ENCODE measurements around the gene CLCNKA. TPM values are rescaled to one million over a fixed set of nuclear protein-coding genes. Genes with fewer than 3 reads are reported as not detected.
A peak's percentile ranks its signal among the peaks of the same experiment; 100 is the strongest.
"Not testable (repeated sequence)": the region's sequence is repeated elsewhere in the genome, so short reads cannot be mapped to it uniquely, and the experiment has no call there.

The CLCNKA gene
- polyA plus RNA-seq, 6 donors from 2014 or later = not detected

DNA sequence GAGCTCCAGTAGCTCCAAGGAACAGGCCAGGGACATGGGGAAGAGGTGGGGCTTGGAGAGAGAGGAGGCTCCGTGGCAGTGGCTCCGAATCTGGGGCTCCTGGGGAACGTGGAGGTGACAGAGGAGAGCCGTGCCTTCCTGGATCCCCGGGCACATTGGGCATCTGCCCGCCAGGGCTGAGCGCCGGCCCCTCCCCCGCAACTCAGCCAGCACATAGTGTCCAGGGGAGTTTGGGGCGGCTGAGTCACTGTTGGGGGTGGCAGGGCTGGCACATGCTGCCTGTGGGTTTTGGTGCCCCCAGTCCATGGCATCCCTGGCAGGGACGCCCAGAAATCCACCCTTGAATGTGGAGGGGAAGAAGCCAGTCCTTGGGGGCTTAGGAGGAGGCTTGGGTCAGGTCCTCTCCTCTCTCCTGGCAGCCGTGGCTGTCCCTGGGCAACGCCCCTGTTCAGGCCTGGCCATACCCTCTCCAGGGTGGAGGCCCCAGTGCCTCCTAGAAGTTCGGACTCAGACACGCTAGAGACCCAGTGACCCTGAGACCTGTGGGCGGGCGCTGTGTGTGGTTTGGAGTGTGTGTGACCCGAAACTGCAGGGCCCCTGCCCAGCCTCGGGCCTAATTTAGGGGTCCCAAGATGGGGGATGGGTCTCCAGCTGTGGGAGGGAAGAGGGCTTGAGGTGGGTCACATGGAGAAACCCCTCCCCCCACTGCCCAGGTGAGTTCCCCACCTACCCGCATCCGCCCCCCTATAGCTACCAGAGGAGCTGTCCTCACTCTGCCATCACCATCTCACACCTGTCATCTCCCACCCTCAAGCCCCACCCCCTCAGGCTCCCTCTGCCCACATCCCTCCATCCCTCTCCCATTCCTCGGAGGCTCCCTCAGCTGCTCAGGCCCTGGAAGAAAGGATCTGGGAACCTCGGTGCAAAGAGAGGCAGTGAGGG is 5.6 kb upstream of the CLCNKA start:
- H3K4me1 Mint-ChIP-seq = peaks cover 11 to 32% (median 26%) of the 10 kb centered on the region in 3 donors
- no peak for DNase-seq
- no peak for ATAC-seq (ENCODE audit: low read depth in 2 of 2)
- no peaks in the 10 kb centered on the region for H3K36me3 Mint-ChIP-seq
- H3K4me3 Mint-ChIP-seq = no peak overlapping the region
- H3K27me3 Mint-ChIP-seq = peaks cover 0 to 11% (median under 1%) of the 10 kb centered on the region in 3 donors
- H3K9me3 Mint-ChIP-seq = no peaks in the 10 kb centered on the region
- H3K27ac Mint-ChIP-seq = no peak overlapping the region

DNA sequence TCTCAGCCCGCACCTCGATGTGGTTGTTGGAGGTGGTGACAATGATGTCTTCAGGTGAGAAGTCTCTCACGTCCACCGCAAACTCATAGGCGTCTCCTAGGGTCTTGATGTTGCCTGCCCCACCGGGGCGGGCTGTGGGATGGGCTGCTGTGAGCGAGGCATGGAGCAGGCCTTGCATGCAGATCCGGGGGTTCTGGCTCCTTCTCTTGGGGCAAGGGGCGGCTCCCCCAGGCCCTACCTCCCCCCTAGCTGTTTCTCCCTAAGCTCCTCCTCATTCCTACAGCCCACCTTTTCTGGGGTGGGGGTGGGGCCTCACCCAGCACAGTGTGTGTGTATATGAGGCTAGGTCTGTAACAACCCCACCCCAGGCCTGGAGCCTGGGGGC is 4.8 kb upstream of the CLCNKA start:
- no peak for DNase-seq
- H3K4me3 Mint-ChIP-seq = no peak overlapping the region
- H3K27me3 Mint-ChIP-seq = peaks cover 0 to 20% (median 9%) of the 10 kb centered on the region in 3 donors
- no peak for ATAC-seq (ENCODE audit: low read depth in 2 of 2)
- H3K27ac Mint-ChIP-seq = no peak overlapping the region
- no peaks in the 10 kb centered on the region for H3K36me3 Mint-ChIP-seq
- H3K9me3 Mint-ChIP-seq = no peaks in the 10 kb centered on the region
- peaks cover 15 to 32% (median 25%) of the 10 kb centered on the region in 3 donors for H3K4me1 Mint-ChIP-seq

DNA sequence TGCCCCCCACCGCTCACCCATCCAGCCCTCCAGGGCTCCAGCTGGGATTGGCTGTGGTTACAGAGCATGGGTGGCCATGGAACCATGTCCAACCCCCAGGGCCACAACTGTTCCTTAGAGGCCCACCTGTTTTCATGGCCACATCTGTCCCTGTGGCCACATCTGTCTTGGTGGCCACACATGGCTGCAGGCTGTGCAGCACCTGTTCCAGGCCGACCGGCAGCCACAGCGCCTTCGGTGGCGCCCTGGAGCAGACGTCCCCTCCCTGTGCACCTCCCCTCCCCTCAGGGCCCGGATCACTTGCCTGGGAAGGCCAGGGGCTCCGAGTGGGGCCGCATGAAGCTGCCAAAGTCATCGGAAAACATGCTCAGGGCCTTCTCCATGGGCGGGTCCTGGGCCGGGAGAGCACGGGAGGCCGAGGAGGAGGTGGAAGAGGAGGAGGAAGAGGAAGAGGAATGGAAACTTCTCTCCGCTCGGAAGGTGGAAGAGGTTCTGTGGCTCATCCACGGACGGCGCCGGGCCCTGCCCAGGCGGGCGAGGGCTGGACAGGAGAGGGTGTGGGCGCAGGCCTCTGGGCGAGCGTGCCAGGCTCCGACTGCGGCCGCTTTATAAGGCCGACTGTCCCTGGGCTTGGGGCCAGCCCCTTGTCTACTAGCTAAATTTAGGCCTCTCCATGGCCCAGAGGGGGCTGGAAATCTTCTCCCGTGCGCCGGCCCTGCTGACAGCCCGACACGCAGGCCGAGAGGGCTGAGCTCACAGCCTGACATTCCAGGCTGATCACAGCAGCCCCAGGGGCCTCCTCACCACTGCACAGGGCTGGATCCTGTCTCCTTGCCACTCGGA is 4.2 kb upstream of the CLCNKA start, which contains the start of gene HSPB7:
Gene HSPB7 (minus strand): TSS at position 583 of the 843 bp plus-strand sequence. CDS start 80 bp downstream, at position 503.
- Mint-ChIP-seq H3K27me3 (peaks cover 0 to 25% (median 15%) of the 10 kb centered on the region in 3 donors), H3K4me1 (peaks cover 15 to 27% (median 19%) of the 10 kb centered on the region in 3 donors), H3K9me3 (no peaks in the 10 kb centered on the region), H3K4me3 (no peak within 1 kb of the TSS), H3K27ac (peak within 1 kb of the TSS in 1 of 6 donors; percentile 44), H3K36me3 (no peaks in the 10 kb centered on the region)
- no peak for DNase-seq
- no peak for ATAC-seq (ENCODE audit: low read depth in 2 of 2)

DNA sequence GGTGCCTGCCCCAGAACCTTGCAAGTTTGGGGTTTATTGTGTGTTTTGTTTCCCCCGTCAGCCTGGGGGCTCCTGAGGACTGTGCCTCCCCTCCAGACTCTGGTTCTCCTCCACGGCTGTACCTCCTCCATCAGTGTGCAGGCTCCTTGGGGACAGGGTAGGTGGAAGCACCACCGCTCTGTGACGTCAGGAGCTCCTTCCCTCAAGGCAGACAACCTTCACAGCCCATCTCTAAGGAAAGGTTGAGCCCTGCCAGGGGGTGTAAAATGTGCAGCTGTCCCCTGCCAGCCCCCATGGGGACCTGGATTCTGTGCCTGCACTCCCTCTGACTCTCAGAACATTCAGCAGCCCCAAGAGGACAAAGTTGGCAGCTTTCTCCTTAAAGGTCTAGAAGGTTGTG is 3.5 kb upstream of the CLCNKA start:
- Mint-ChIP-seq H3K4me1 (peaks cover 15 to 25% (median 19%) of the 10 kb centered on the region in 3 donors), H3K36me3 (no peaks in the 10 kb centered on the region), H3K4me3 (no peak overlapping the region), H3K9me3 (no peaks in the 10 kb centered on the region), H3K27me3 (peaks cover 0 to 27% (median 18%) of the 10 kb centered on the region in 3 donors), H3K27ac (no peak overlapping the region)
- no peak for DNase-seq
- no peak for ATAC-seq (ENCODE audit: low read depth in 2 of 2)

DNA sequence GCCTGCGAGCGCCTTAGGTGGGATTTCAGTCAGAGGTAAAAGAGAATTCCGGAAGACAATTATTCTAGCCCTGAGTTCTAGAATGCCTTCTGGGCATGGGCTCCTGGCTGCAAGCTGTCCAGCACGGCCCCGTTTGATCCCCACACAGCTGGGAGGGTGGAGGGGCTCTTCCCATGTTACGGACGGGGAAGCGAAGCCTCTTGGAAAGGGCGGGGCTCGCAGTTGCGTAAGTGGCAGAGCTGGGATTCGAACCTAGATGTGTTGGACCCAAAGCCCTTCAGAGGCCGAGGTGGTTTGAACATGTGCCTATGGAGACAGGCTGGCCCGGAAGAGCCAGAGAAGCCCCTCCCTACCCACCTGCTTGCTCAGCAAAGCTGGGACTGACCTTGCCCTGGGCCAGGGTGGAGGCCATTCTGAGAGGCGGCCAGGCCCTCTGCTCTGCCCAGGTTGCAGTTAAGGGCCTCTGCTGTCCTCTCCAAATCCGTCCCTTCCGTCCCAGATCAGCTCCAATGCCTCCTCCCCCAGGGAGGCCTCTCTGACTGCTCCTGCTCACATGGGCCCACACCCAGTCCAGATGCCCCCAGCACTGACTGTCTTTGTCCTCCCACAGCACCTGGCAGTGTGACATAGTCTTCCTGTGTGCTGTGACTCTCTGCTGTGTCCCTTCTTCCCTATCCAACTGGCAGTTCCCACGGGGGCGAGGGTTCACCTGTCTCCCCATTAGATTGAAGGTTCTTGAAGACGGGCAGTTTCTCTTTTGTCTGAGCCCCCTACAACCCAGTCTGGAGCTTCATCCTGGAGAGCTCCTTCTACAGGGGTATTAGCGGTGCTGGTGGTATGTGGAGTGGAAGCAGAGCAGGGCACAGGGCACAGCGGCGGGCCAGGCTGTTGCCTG is 2.8 kb upstream of the CLCNKA start:
- DNase-seq = no peak
- H3K4me1 Mint-ChIP-seq = peaks cover 12 to 18% (median 14%) of the 10 kb centered on the region in 3 donors
- H3K27ac Mint-ChIP-seq = peak overlapping the region in 2 of 6 donors; percentile 8 to 92
- no peak for ATAC-seq (ENCODE audit: low read depth in 2 of 2)
- no peak overlapping the region for H3K4me3 Mint-ChIP-seq
- no peaks in the 10 kb centered on the region for H3K9me3 Mint-ChIP-seq
- H3K36me3 Mint-ChIP-seq = no peaks in the 10 kb centered on the region
- H3K27me3 Mint-ChIP-seq = peaks cover 0 to 29% (median 18%) of the 10 kb centered on the region in 3 donors

DNA sequence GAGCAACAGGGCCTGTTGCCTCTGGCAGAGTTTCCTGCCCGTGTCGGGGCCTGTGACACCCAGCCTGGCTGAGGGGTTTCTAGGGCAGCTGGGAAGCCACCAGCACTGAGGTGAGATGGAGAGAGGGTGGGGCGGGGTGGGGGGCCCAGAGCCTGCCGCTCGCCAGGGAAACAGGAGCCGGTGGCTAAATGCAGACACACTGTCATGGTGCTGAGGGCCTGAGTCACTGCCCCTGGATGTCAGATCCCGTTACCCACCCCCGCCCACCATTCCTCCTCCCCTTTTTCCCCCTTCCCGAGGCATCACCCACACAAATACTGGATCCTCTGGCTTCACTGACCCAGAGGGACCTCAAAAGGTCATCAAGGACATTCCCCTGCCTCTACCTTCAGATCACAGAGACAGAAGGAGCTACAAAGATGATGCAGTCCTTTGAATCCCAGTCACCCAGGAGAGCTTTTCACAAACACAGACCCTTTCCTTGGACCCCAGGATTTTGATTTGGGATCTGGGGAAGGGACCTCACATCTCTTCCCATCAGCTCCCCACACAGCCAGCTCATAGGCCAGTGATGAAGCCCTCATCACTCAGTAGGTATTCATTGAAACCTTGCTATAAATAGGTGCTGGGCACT is 2.1 kb upstream of the CLCNKA start:
- Mint-ChIP-seq H3K4me1 (peaks cover 4 to 10% (median 6%) of the 10 kb centered on the region in 3 donors), H3K36me3 (no peaks in the 10 kb centered on the region), H3K27ac (peak overlapping the region in 2 of 6 donors; percentile 8 to 73)

DNA sequence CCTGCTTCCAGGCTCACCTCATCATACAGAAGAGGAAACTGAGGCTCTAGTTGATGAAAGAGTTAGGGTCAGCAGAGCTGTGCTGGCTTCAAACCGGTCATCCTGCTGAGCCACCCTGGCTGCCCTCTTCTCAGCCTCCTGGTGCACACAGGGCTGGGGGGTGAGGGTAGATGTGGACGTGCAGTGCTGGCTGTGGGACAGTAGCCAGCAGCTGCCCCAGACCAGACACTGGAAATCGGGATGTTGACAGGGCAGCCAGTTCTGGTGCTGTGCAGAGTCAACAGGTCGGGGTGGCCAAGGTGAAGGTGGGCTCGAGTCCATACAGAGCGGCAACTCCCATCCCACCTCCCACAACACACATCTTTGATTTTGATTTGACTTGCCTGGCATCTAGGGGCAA is 1.5 kb upstream of the CLCNKA start:
- ATAC-seq (ENCODE audit: low read depth in 2 of 2) = no peak
- no peaks in the 10 kb centered on the region for H3K36me3 Mint-ChIP-seq
- H3K27ac Mint-ChIP-seq = no peak overlapping the region
- no peak for DNase-seq
- H3K27me3 Mint-ChIP-seq = peaks cover 0 to 34% (median 18%) of the 10 kb centered on the region in 3 donors
- H3K4me3 Mint-ChIP-seq = no peak overlapping the region
- H3K4me1 Mint-ChIP-seq = peaks cover under 1 to 4% (median 3%) of the 10 kb centered on the region in 3 donors
- H3K9me3 Mint-ChIP-seq = no peaks in the 10 kb centered on the region

More for the DNA sequence above, 2.1 kb upstream of the CLCNKA start:
- ATAC-seq (ENCODE audit: low read depth in 2 of 2) = no peak
- Mint-ChIP-seq H3K9me3 (no peaks in the 10 kb centered on the region), H3K27me3 (peaks cover 0 to 36% (median 18%) of the 10 kb centered on the region in 3 donors), H3K4me3 (no peak overlapping the region)
- DNase-seq = no peak

DNA sequence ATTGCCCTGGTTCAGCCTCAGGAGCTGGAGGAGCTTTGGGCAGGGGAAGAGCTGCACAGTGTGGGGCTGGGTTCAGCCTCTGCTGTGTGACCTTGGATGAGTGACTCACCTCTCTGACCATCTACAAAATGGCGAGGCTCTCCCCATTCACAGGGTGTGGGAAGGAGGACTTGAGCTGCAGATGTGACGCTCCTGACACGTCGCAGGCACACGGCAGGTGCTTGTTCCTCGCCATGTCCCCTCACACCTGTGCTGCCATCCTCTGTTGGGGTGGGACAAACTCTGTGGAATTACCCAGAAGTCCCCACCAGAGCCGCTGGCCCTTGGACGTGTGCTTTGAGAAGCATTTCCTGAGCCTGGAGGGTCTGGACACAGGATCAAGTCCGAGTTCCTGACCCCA is 958 bp upstream of the CLCNKA start:
- not testable (repeated sequence) for H3K4me1 Mint-ChIP-seq; H3K9me3 Mint-ChIP-seq; ATAC-seq (ENCODE audit: low read depth in 2 of 2); H3K4me3 Mint-ChIP-seq; DNase-seq; H3K27ac Mint-ChIP-seq; H3K36me3 Mint-ChIP-seq
- H3K27me3 Mint-ChIP-seq = peaks cover 0 to 29% (median 18%) of the 10 kb centered on the region in 3 donors

DNA sequence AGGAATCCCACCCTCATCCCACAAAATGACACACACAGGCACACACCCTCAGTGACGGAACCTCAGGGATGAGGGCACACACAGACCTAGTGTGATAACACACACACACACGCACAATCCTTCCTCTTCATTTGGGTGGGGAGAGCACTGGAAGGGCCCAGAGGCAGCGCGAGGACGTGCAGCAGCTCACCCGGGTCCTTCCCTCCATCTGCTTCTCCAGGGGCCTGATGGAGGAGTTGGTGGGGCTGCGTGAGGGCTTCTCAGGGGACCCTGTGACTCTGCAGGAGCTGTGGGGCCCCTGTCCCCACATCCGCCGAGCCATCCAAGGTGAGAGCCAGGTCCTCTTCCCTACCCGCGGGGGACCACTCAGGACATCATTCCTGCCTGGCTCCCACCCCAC is 557 bp downstream of the CLCNKA start:
- no peak for DNase-seq
- peaks cover 0 to 31% (median 18%) of the 10 kb centered on the region in 3 donors for H3K27me3 Mint-ChIP-seq
- no peaks in the 10 kb centered on the region for H3K36me3 Mint-ChIP-seq
- ATAC-seq (ENCODE audit: low read depth in 2 of 2) = no peak
- no peaks in the 10 kb centered on the region for H3K9me3 Mint-ChIP-seq
- H3K4me3 Mint-ChIP-seq = no peak overlapping the region
- H3K27ac Mint-ChIP-seq = peak overlapping the region in 1 of 6 donors; percentile 80
- H3K4me1 Mint-ChIP-seq = peaks cover 0 to 6% (median 3%) of the 10 kb centered on the region in 3 donors

DNA sequence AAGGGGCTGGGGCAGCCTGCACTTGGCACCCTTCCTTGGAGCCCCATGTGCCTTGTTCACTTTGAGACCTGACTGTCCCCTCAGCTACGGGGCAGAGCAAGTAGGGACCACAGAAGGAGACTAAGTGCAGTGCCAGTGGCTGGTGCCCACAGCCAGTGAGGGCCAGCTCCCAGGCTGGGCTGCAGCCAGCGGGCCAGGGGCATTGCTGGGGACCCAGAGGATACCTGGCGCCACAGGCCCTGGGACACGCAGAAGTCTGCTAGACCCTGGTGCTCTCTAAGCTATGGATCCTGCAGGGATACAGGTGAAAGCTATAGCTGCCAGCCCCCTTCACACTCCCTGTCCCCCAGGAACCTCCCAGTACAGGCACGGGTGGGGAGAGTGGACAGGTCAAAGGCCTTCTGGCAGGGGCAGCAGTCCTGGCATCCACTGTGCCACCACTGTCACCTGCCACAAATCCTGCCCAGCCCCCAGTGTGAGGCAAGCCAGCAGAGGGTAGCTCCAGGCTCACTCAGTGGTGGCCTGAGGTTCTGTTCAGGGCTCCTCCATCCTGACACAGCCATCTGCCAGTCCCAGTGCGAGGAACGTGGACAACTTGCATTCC is 1.3 kb downstream of the CLCNKA start:
- H3K9me3 Mint-ChIP-seq = no peaks in the 10 kb centered on the region
- no peaks in the 10 kb centered on the region for H3K36me3 Mint-ChIP-seq
- H3K27ac Mint-ChIP-seq = no peak overlapping the region
- H3K4me3 Mint-ChIP-seq = no peak overlapping the region
- peaks cover 3 to 10% (median 4%) of the 10 kb centered on the region in 3 donors for H3K4me1 Mint-ChIP-seq
- ATAC-seq (ENCODE audit: low read depth in 2 of 2) = no peak
- DNase-seq = no peak
- peaks cover 5 to 39% (median 23%) of the 10 kb centered on the region in 3 donors for H3K27me3 Mint-ChIP-seq

DNA sequence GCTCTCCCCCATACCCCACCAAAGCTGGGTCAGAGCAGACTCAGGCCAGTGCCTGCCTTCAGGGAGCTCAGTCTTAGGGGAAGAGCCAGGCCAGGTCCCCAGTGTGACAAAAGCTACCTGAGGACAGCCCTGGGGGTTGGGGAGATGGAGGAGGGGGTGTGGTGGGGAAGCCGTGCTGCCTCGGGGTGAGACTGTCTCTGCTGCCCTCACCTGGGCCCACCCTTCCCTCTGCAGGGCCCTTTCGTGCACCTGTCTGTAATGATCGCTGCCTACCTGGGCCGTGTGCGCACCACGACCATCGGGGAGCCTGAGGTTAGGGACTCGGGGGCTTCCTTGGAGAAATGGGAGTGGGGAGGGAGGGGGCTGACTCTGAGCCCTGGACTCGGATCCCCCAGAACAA is 4.5 kb downstream of the CLCNKA start:
- DNase-seq, H3K27ac Mint-ChIP-seq, H3K9me3 Mint-ChIP-seq: not testable (repeated sequence)

More for the DNA sequence above, 4.5 kb downstream of the CLCNKA start:
- ATAC-seq (ENCODE audit: low read depth in 2 of 2) = peak in 1 of 2 donors; percentile 12
- H3K4me1 Mint-ChIP-seq, H3K36me3 Mint-ChIP-seq: not testable (repeated sequence)
- Mint-ChIP-seq H3K4me3 (peak overlapping the region in 2 of 8 donors; percentile 42 to 71), H3K27me3 (peaks cover 10 to 66% (median 45%) of the 10 kb centered on the region in 3 donors)

All from naive B cell (primary cell).